Measurements from ENCODE around the gene GRM3.

GRM3 gene

GRCh38 chr7:86908948-86909347, 265.2 kb downstream of the GRM3 start:
- no peak for DNase-seq

- no peak for DNase-seq
Measured at GRCh38 chr7:86911659-86912058, 267.9 kb downstream of the GRM3 start.

- no peak for DNase-seq
Measured at GRCh38 chr7:86913709-86914108, 270.0 kb downstream of the GRM3 start.

All from T-helper 2 cell (primary cell).